Activated CD4-positive, alpha-beta T cell treated with anti-CD3 and anti-CD28 coated beads, Interleukin-2, amount 10 ng/mL, durations not matched to agents 24 days and 14 days (primary cell): ENCODE results near the gene LYPLA2. TPM values are rescaled to one million over a fixed set of nuclear protein-coding genes. Genes with fewer than 3 reads are reported as not detected.
A peak's percentile ranks its signal among the peaks of the same experiment; 100 is the strongest.
"Not testable (repeated sequence)": the region's sequence is repeated elsewhere in the genome, so short reads cannot be mapped to it uniquely, and the experiment has no call there.

ENCODE experiments used
- DNase-seq: peaks from one replicate; pipeline ENCODE4 v3.0.0; 2022
- H3K27ac Mint-ChIP-seq: one replicate; pipeline ENCODE4 v1.8.0; 2022; ENCODE audit warnings: mild to moderate bottlenecking, mixed read lengths
- H3K27me3 Mint-ChIP-seq: one replicate; pipeline ENCODE4 v1.8.0; 2022; ENCODE audit warnings: mixed read lengths
- H3K36me3 Mint-ChIP-seq: one replicate; pipeline ENCODE4 v1.8.0; 2022; ENCODE audit warnings: low read depth, mild to moderate bottlenecking, mixed read lengths
- H3K4me1 Mint-ChIP-seq: one replicate; pipeline ENCODE4 v1.8.0; 2021; ENCODE audit warnings: mixed read lengths
- H3K4me3 Mint-ChIP-seq: one replicate; pipeline ENCODE4 v1.8.0; 2022; ENCODE audit warnings: mild to moderate bottlenecking, moderate library complexity, mixed read lengths
- H3K9me3 Mint-ChIP-seq: one replicate; pipeline ENCODE4 v1.8.0; 2021; ENCODE audit warnings: mixed read lengths
- intact Hi-C: fragments of 100-400 bp; cut with micrococcal nuclease; formaldehyde crosslinking; loops from one replicate; pipeline ENCODE4 v1.15.1; 2023
- total RNA-seq: library from RNA; stranded (reverse); gene quantifications from 2 replicates; pipeline ENCODE4 v1.2.3, GENCODE V29; 2022

LYPLA2 gene
- total RNA-seq, 1 donor from 2014 or later = 92.4 TPM

DNA sequence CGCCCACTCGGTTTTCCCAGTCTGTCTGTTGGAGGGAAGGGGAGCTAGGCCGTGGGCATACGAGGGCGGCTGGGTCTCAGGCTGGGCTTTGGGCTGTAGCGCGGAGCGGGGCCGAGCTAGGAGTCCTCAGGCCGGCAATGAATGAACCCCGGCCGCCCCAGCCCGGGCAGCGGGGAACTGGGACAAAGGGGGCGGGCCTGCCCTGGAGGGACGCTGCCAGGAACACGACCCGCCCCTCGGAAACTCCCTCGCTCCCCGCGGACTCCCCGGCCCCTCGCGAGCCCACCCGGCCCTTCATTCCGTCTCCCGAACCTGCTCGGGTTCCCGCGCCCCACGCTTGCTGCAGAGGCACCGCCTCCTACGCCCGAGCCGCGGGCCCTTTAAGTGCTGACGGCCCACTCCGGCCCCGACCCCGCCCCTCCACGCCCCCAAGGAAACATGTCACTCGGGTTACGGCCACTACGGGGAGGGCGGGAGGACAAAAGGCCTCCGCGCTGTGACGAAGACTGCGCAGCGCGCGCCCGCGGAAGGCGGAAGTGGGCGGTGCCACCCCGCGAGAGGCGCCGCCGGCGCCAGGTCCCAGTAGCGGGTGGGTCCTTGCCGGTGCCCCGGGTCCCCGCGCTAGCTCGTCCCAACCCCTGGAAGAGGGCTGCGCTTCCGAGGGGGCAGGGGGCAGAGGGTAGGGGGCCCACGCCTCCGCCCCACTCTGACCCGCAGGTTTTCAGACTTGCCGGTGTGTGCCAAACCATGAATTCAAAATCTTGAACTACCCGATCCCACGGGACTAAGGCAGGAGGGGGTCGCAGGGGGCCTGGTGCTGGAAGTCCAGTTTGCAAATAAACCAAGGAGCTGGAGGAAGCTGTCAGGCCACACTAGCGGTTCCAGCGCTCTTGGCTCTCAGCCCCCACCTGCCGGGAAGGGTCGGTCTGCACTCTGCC lies 9.7 kb downstream of the LYPLA2 start, which contains the start of gene GALE:
GALE (minus strand) TSS at position 355 of the 938 bp plus-strand sequence. CDS start 1,747 bp downstream, outside the sequence.
- H3K27me3 Mint-ChIP-seq = no peaks in the 10 kb centered on the region

DNA sequence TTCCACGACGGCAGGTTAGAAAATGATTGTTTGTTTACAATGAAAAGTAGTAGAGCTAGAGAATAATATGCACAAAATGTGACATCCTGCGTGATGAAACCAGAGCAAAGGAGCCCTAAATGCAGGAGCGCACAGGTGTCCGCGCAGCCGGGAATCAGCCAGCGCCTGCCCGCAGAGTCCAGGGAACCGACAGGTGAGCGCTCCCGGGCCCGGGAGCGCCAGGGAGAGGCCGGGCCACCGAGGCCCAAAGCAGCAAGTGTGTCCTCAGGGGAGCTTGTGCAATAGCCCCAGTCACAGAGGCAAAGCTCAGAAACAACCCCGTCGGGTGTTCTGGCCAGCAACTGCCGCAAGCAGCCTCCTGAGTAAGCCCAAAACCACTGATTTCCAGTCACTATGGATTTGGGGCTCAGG lies 10.4 kb downstream of the LYPLA2 start:
- H3K9me3 Mint-ChIP-seq = no peaks in the 10 kb centered on the region
- peaks cover 19% of the 10 kb centered on the region for H3K4me1 Mint-ChIP-seq
- DNase-seq = no peak
- peak overlapping the region; percentile 92 for H3K4me3 Mint-ChIP-seq
- no peaks in the 10 kb centered on the region for H3K27me3 Mint-ChIP-seq
- intact Hi-C loops = no loop called here
- H3K27ac Mint-ChIP-seq = peak overlapping the region; percentile 70
- peaks cover 34% of the 10 kb centered on the region for H3K36me3 Mint-ChIP-seq

More for the DNA sequence above, 9.7 kb downstream of the LYPLA2 start, which contains the start of gene GALE:
- Mint-ChIP-seq H3K27ac (peak within 1 kb of the TSS; percentile 75), H3K9me3 (no peaks in the 10 kb centered on the region), H3K4me1 (peaks cover 19% of the 10 kb centered on the region), H3K36me3 (peaks cover 34% of the 10 kb centered on the region), H3K4me3 (peak within 1 kb of the TSS; percentile 92)
- peak; percentile 98 for DNase-seq
- intact Hi-C loops = loop anchor here (1.0 kb wide), 2 partner anchors 9 to 22 kb away; partner anchors contain the start of genes LYPLA2 and PITHD1

DNA sequence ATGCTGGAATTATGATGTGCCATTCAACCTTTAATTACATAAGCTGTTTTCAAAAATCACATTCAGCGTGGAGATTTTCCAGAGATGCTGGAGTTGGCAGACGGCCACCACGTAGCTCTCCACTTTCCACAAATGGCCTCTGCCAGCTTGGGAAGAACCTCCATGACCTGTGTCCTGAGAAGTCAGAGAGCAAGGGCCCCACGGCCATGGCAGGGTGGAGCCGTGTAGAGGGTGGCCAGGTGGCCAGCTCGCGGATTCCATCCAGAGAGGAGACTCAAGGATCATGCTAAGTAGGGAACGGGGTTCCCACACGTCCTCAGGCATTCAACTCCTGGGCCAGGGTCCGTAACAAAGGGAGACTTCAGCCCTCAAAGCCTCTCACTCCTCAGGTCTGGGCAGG lies 10.9 kb downstream of the LYPLA2 start:
- intact Hi-C loops = no loop called here
- Mint-ChIP-seq H3K27me3 (no peaks in the 10 kb centered on the region), H3K36me3 (peaks cover 30% of the 10 kb centered on the region), H3K27ac (peak overlapping the region; percentile 29), H3K4me1 (peaks cover 19% of the 10 kb centered on the region), H3K9me3 (no peaks in the 10 kb centered on the region), H3K4me3 (peak overlapping the region; percentile 54)
- DNase-seq = no peak

DNA sequence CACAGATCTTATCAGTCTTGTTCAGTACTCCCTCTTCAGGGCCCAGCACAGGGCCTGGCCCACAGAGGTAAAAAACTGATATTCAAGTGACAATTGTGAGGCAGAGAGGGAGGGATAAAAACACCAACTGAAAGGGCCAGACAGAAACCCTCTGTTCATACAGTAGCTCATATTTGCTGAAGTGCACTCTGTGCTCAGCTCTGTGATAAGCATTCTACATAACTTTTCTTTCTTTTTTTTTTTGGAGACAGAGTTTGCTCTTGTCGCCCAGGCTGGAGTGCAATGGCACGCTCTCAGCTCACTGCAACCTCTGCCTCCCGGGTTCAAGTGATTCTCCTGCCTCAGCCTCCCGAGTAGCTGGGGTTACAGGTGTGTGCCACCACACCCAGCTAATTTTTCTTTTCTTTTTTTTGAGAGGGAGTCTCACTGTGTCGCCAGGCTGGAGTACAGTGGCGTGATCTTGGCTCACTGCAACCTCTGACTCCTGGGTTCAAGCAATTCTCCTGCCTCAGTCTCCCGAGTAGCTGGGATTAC lies 11.9 kb downstream of the LYPLA2 start:
- not testable (repeated sequence) for H3K9me3 Mint-ChIP-seq

DNA sequence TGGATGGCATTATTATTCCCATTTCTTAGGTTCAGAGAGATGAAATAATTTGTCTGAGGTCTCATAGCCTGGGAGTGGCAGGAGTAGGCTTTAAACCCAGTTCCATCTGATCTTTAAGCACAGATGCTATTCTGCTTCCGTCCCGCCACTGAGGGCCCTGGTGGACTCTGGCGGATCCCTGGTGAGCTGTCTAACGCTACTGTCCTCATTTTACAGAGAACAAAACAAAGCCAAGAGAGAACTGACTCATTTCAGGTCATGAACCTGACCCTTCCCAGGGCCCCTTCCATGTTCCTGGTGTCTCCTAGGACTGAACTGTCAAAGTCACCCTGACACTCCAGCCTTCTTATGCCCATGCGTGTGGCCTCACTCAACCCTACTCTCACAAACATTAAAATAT lies 12.7 kb downstream of the LYPLA2 start:
- Mint-ChIP-seq H3K27ac (no peak overlapping the region), H3K36me3 (peaks cover 20% of the 10 kb centered on the region), H3K9me3 (no peaks in the 10 kb centered on the region), H3K27me3 (no peaks in the 10 kb centered on the region), H3K4me3 (no peak overlapping the region), H3K4me1 (peaks cover 18% of the 10 kb centered on the region)
- DNase-seq = no peak
- intact Hi-C loops = no loop called here

More for the DNA sequence above, 11.9 kb downstream of the LYPLA2 start:
- H3K27me3 Mint-ChIP-seq, H3K27ac Mint-ChIP-seq, intact Hi-C loops, DNase-seq, H3K4me3 Mint-ChIP-seq: not testable (repeated sequence)
- H3K4me1 Mint-ChIP-seq = peaks cover 21% of the 10 kb centered on the region
- peaks cover 24% of the 10 kb centered on the region for H3K36me3 Mint-ChIP-seq

DNA sequence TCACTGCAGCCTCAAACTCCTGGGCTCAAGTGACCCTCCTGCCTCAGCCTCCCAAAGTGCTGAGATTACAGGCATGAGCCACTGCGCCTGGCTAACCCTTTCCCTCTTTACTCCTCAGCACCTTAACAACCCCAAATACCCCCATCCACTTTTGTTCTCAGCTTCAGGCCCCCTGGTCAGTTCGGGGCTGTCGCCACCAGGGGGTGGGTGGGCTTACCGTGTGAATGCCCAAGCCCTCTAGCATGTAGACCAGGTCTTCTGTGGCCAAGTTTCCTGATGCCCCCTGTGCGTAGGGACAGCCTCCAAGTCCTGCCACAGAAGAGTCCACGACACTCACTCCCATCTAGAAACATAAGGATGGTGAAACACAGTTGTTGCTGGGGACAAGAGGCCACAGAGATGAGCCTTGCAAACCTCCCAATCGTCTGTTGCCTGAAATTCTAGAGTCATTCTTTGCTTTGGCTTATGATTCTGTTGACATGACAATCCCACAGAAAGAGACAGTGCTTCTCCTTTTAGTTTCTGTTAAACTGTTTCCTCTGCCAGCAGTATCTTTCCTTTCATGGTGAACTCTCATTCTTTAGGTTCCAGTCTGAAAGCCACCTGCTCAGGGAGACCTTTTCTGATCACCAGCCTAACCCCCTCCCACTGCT lies 13.4 kb downstream of the LYPLA2 start:
- Mint-ChIP-seq H3K36me3 (peaks cover 18% of the 10 kb centered on the region), H3K27ac (peak overlapping the region; percentile 36), H3K4me3 (no peak overlapping the region), H3K4me1 (peaks cover 14% of the 10 kb centered on the region), H3K27me3 (no peaks in the 10 kb centered on the region), H3K9me3 (no peaks in the 10 kb centered on the region)
- no peak for DNase-seq
- intact Hi-C loops = no loop called here

DNA sequence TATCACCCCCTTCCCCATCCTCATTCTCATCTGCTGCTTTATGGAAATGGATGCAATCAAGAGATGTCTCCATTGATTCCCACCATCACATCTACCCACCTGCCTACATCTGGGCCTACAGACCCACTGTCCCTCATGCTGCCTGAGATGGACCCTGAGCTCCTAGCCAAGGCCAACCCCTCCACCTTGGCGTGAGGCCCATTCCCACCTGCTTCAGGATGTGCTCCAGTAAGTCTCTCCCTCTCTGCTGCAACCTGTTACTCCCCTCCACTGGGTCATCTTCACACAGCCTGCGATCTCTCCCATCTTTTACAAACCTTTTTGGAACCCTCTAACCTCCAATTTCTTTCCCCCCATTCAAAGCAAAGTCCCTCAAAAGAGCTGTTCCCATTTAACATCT lies 14.1 kb downstream of the LYPLA2 start:
- Mint-ChIP-seq H3K36me3 (peaks cover 18% of the 10 kb centered on the region), H3K27me3 (no peaks in the 10 kb centered on the region), H3K4me3 (no peak overlapping the region), H3K27ac (no peak overlapping the region), H3K4me1 (peaks cover 14% of the 10 kb centered on the region), H3K9me3 (no peaks in the 10 kb centered on the region)
- no peak for DNase-seq
- intact Hi-C loops = no loop called here

DNA sequence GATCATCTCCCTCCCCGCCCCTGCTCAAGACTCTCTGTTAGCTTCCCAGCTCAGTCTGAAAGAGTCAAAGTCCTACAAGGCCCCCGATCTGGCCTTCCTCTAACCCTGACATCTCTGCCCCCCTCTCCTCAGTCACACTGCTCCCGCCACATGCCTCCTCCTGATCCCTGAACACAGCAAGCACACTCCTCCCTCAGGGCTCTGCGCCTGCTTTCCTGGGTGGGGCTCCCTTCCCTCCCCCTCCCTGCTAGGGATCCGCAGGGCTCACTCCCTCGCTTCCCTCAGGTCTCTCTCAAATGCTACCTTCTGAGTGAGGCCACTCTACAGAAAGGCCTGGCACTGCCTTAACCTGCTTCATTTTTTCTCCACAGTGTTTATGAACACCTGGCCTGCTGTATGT lies 15.3 kb downstream of the LYPLA2 start:
- H3K36me3 Mint-ChIP-seq = peaks cover 20% of the 10 kb centered on the region
- H3K27ac Mint-ChIP-seq = no peak overlapping the region
- H3K4me3 Mint-ChIP-seq = no peak overlapping the region
- no peaks in the 10 kb centered on the region for H3K9me3 Mint-ChIP-seq
- intact Hi-C loops = no loop called here
- H3K4me1 Mint-ChIP-seq = peaks cover 15% of the 10 kb centered on the region
- H3K27me3 Mint-ChIP-seq = no peaks in the 10 kb centered on the region
- DNase-seq = no peak

DNA sequence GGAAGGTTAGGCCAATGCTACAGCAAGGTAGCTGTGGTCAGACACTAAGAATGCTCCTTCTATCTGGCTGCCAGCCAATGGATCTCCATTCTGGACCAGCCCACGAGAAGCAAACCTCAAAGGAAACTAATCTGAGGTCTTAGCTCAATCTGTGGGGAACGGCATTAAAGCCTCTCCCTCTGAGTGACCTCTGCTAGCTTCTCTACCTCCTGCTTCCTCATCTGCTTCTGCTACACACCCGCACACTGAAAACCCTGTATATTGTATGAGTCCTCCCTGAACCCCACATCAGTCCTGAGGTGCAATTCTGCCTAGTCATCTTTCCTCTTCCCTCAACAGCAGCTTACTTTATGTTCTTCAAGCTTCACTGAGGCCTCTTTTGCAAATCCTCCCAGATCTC lies 16.5 kb downstream of the LYPLA2 start:
- Mint-ChIP-seq H3K4me1 (peaks cover 13% of the 10 kb centered on the region), H3K9me3 (no peaks in the 10 kb centered on the region), H3K4me3 (no peak overlapping the region), H3K27me3 (no peaks in the 10 kb centered on the region), H3K27ac (no peak overlapping the region), H3K36me3 (peaks cover 23% of the 10 kb centered on the region)
- intact Hi-C loops = no loop called here
- no peak for DNase-seq

DNA sequence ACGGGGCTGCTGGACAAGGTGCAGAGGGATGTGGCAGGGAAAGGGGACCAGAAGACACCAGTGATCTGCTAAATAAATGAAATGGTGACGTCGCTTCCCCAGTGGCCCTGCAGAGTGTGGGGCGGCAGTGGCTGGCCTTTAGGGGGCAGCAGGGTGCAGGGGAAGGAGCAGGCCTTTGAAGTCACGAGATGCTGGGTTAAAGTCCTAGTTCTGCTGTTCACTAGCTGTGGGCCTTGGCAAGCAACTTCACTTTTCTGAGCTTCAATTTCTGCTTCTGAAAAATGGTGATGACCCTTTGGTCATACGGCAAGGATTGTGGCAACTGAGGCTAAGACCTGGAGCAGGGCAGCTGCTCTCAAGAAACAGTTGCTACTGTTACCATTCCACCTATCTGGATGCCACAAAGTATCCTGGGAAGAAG lies 18.8 kb downstream of the LYPLA2 start:
- H3K4me1 Mint-ChIP-seq = peaks cover 13% of the 10 kb centered on the region
- H3K27me3 Mint-ChIP-seq = no peaks in the 10 kb centered on the region
- peaks cover 16% of the 10 kb centered on the region for H3K36me3 Mint-ChIP-seq
- peak; percentile 94 for DNase-seq
- H3K9me3 Mint-ChIP-seq = no peaks in the 10 kb centered on the region
- no peak overlapping the region for H3K4me3 Mint-ChIP-seq
- intact Hi-C loops = loop anchor here (1.0 to 2.0 kb wide), 2 partner anchors 59 to 107 kb away; partner anchors contain the start of gene FUCA1
- no peak overlapping the region for H3K27ac Mint-ChIP-seq

DNA sequence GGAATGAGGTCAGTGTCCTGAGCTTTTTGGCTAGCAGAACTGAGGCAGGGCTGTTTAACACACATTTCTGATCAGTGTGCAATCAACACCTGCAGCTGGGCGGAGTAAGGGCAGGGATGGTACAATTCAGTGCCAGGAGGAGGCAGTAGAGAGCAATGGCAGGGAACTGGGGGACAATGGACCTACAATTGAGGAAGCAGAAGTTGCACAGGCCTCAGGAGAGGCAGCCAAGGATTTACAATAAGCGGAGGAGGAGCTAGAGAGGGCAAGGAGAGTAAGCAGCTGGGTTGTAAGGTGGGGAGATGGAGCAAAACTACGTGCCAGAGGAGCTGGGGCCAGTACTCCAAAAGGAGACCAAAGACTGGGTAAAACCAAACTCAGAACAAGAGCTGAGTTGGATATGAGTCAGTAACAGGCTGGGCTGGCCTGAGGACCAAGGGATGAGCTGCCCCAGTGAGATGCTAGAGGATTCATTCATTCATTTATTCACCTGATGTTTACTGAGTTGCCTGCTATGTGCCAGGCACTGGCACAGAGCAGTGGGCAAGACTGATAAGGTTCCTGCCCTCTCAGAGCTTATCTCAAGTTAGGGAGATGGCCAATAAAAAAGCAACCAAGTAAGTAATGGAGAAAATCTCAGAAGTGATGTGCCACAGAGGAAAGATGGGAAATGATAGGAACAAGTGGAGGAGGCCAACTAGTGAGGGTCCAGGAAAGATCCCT lies 20.0 kb downstream of the LYPLA2 start:
- intact Hi-C loops = loop anchor here (2.0 kb wide), 1 partner anchor 106 kb away; no protein-coding TSS in a partner anchor
- Mint-ChIP-seq H3K4me3 (no peak overlapping the region), H3K36me3 (peaks cover 10% of the 10 kb centered on the region), H3K4me1 (peaks cover 8% of the 10 kb centered on the region), H3K9me3 (no peaks in the 10 kb centered on the region), H3K27me3 (no peaks in the 10 kb centered on the region), H3K27ac (no peak overlapping the region)
- DNase-seq = peak; percentile 88

DNA sequence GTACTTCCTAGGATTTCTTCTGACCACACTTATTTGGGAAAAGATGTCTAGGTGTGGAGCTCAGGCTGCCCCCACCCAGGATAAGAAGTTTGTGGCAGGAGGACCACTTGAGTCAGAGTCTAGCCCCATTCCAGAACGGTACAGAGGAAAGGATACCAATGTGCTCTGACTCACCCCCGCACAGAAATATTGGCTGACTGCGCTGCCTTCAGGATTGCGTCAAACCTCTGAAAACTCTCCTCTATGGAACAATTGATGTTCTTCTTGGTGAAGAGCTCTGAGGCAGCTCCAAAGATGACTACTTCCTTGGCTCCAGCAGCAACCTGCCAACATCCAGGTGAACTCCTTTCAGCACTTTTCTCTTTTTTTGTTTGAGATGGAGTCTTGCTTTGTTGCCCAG lies 23.1 kb downstream of the LYPLA2 start:
- Mint-ChIP-seq H3K4me1 (peaks cover 6% of the 10 kb centered on the region), H3K4me3 (no peak overlapping the region), H3K36me3 (peaks cover 19% of the 10 kb centered on the region), H3K27me3 (no peaks in the 10 kb centered on the region), H3K9me3 (no peaks in the 10 kb centered on the region), H3K27ac (no peak overlapping the region)
- no peak for DNase-seq
- intact Hi-C loops = no loop called here

DNA sequence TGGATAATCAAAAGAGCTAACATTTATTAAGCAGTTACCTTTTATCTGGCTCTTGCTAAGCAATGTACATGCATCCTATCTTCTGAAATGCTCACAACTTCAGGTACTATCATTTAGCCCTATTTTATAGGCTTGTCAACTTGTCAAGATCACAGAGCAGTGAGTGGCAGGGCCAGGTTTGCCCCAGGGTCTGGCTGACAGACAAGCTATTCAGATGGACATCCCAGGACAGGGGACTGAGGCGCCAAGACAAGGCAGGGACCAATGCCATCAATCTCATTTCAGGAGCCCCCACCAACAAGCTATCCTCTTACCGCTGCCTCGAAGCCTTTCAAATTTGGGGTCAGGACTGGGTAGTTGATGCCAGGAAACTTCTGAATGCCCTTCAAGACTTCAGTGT lies 25.4 kb downstream of the LYPLA2 start:
- Mint-ChIP-seq H3K36me3 (peaks cover 20% of the 10 kb centered on the region), H3K4me3 (no peak overlapping the region), H3K27ac (no peak overlapping the region), H3K4me1 (no peaks in the 10 kb centered on the region), H3K27me3 (no peaks in the 10 kb centered on the region), H3K9me3 (no peaks in the 10 kb centered on the region)
- intact Hi-C loops = no loop called here
- DNase-seq = no peak
